Epithelial cell of esophagus (primary cell): ENCODE data around the gene VEPH1.

ENCODE experiments used
- DNase-seq: peaks from one replicate; pipeline ENCODE4 v3.0.0; 2010; ENCODE audit warnings: low read depth
- H3K4me3 ChIP-seq: 2 replicates; pipeline ENCODE4 v1.5.1; 2011; ENCODE audit warnings: mild to moderate bottlenecking, low read length, control low read depth
- TF ChIP-seq, protein P1 (sequence below): IDR thresholded peaks from 2 replicates; pipeline ENCODE4 v1.5.1; 2011; ENCODE audit warnings: low read depth, mild to moderate bottlenecking, low read length, control low read depth, inconsistent platforms; ENCODE audit not compliant: insufficient read depth; ENCODE audit errors: missing control alignments

Gene VEPH1

DNA sequence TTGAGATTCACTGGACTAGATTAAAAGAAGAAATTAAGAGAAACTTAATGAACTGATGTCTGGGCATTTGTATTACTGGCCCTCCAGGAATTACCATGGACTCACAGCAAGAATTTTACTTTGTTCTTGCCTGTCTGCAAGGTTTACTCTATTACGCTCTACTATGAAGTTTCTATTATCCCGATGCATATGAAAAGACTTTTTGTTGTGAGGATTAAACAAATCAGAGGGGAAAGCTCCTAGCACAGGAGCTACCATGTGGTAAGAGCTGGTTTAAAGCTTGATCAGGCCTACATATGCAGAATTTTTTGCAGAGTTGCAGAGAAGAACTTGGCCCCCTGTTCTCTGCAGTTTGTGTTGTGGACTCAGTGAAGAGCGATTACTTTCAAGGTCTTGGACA, 128.3 kb downstream of the VEPH1 start:
- DNase-seq = no peak
- no peak overlapping the region for H3K4me3 ChIP-seq
- TF ChIP-seq, protein P1, sequence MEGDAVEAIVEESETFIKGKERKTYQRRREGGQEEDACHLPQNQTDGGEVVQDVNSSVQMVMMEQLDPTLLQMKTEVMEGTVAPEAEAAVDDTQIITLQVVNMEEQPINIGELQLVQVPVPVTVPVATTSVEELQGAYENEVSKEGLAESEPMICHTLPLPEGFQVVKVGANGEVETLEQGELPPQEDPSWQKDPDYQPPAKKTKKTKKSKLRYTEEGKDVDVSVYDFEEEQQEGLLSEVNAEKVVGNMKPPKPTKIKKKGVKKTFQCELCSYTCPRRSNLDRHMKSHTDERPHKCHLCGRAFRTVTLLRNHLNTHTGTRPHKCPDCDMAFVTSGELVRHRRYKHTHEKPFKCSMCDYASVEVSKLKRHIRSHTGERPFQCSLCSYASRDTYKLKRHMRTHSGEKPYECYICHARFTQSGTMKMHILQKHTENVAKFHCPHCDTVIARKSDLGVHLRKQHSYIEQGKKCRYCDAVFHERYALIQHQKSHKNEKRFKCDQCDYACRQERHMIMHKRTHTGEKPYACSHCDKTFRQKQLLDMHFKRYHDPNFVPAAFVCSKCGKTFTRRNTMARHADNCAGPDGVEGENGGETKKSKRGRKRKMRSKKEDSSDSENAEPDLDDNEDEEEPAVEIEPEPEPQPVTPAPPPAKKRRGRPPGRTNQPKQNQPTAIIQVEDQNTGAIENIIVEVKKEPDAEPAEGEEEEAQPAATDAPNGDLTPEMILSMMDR = no peak

GRCh38 chr3:157373783-157374182, 129.4 kb downstream of the VEPH1 start:
- no peak overlapping the region for H3K4me3 ChIP-seq
- TF ChIP-seq, protein P1 = no peak
- DNase-seq = no peak

DNA sequence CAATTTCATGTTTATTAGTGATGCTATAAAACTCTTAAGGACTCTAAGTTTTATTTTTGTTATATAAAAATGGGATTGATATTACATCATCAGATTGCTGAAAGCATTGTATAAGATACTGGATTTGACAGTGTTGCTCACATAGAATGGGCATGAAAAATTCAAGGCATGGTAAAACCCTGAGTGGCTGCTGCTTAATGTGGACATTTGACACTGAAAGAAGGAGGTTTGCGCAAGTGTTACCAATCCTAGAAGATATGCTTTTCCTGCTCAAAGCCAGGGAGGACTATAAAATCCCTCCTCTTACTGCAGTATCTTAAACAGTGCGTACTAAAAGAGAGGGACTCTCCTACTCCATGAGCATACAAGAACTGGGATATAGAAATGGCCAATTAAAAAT, 132.3 kb downstream of the VEPH1 start:
- H3K4me3 ChIP-seq = no peak overlapping the region
- DNase-seq = no peak
- TF ChIP-seq, protein P1 = no peak

DNA sequence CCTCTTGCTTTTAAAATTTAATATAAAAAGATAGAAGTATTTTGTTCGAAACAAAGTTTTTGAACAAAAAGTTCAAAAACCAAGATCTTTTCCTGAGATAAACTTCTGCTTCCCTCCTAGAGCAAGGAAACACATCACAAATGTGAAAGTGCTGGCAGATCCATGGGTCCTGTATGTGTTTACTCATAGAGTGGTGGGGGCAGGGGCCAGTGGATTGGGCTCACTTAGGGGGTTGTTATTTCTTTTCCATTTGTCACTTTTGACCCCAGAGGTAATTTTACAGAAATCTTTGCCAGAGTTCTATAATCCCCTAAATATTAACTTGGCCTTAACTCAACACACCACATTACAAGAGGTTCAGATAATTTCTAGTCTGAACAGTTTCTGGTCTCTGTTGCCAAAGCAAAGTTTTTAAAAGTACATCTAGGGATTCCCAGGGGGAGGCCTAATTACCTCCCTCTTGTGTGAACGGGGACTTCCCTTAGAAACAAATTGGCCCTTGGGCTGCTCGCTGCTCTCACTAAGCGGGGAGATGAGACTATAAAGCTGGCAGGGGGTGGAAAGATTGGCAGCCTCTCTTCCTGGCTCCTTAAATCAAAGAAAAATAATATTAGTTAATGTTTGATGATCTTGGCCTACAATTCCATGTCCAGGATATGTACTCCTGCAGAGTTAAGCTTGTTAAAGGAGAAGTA, 133.3 kb downstream of the VEPH1 start:
- H3K4me3 ChIP-seq = no peak overlapping the region
- TF ChIP-seq, protein P1 = no peak
- DNase-seq = no peak

GRCh38 chr3:157368171-157368570, 135.0 kb downstream of the VEPH1 start:
- DNase-seq = no peak
- H3K4me3 ChIP-seq = no peak overlapping the region
- TF ChIP-seq, protein P1 = no peak

DNA sequence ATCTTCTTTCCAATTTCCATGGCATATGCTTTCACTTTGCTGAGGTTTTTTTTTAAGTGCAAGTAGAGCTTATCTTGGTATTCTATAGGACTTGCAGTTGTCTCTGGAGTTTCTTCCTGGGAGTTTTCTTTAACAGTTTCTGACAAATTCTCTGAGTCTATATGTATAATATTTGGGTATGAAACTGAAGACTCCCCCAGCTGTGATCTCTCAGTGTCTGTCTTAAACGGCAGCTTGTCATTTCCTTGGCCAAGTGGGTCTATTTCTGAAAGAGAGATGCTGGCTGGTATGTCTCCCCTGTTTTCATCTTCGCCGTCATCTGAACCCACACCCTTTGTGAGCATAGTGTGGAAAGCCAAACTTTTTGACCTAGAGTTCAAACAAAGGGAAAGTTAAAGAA, 139.8 kb downstream of the VEPH1 start:
- TF ChIP-seq, protein P1 = no peak
- no peak overlapping the region for H3K4me3 ChIP-seq
- no peak for DNase-seq

- TF ChIP-seq, protein P1 = no peak
- DNase-seq = no peak
- no peak overlapping the region for H3K4me3 ChIP-seq
These were observed 140.9 kb downstream of the VEPH1 start for GRCh38 chr3:157362348-157362747.
